ENCODE data around the gene CACNA1C.

CACNA1C gene

DNA sequence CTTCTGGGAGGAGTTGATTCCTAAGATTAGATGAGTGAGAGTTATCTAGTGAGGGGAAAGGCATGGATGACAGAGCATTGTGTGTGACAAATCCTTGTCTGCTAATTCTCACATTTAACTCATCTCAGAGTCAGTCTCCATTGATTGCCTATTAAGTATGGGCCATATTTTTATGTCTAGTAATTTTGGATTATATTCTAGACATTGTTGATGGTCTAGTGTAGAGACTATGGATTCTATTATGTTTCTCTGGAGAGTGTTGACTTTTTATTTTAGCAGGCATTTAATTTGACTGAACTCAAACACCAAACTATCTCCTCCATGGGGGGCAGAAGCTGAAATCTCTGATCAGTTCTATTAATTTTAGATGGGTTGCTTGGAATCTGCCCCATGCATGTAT is 114.4 kb downstream of the CACNA1C start:
- no peak overlapping the region for H3K4me3 ChIP-seq (ENCODE audit: low read depth, low read length)
- TF ChIP-seq MYC (IDR thresholded peaks at IDR 0.05; ENCODE audit: low read depth, low read length), result no peak
- no peak for DNase-seq (ENCODE audit: low read depth)

DNA sequence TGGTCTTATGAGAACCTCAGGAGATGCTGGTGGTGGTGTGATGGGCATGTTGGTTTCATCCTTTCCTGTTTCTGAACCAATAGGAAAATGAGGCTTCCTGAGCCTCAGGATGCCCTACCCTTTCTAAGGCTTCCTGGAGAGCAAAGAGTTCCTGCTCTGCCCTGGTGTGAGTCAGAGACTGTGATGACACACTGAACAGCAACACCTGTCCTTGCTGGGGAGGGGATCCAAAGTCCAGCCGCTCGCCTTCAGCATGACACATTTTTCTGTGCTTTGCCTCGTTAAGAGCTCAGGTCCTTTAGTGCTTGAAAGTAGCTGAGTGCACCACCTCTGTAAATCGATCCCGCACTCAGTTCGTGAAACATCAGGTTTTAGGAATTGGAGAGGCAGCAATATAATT is 116.0 kb downstream of the CACNA1C start:
- no peak for DNase-seq (ENCODE audit: low read depth)
- no peak overlapping the region for H3K4me3 ChIP-seq (ENCODE audit: low read depth, low read length)
- TF ChIP-seq POLR2A (IDR thresholded peaks at IDR 0.05; ENCODE audit: extremely low read depth, insufficient read length) (no peak), MYC (IDR thresholded peaks at IDR 0.05; ENCODE audit: low read depth, low read length) (no peak)
- TF ChIP-seq, protein P1, sequence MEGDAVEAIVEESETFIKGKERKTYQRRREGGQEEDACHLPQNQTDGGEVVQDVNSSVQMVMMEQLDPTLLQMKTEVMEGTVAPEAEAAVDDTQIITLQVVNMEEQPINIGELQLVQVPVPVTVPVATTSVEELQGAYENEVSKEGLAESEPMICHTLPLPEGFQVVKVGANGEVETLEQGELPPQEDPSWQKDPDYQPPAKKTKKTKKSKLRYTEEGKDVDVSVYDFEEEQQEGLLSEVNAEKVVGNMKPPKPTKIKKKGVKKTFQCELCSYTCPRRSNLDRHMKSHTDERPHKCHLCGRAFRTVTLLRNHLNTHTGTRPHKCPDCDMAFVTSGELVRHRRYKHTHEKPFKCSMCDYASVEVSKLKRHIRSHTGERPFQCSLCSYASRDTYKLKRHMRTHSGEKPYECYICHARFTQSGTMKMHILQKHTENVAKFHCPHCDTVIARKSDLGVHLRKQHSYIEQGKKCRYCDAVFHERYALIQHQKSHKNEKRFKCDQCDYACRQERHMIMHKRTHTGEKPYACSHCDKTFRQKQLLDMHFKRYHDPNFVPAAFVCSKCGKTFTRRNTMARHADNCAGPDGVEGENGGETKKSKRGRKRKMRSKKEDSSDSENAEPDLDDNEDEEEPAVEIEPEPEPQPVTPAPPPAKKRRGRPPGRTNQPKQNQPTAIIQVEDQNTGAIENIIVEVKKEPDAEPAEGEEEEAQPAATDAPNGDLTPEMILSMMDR (IDR thresholded peaks at IDR 0.05; ENCODE audit: low read depth, low read length), result no peak
- TF ChIP-seq, protein P2, sequence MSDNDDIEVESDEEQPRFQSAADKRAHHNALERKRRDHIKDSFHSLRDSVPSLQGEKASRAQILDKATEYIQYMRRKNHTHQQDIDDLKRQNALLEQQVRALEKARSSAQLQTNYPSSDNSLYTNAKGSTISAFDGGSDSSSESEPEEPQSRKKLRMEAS (IDR thresholded peaks at IDR 0.05; ENCODE audit: low read depth, low read length), result no peak

DNA sequence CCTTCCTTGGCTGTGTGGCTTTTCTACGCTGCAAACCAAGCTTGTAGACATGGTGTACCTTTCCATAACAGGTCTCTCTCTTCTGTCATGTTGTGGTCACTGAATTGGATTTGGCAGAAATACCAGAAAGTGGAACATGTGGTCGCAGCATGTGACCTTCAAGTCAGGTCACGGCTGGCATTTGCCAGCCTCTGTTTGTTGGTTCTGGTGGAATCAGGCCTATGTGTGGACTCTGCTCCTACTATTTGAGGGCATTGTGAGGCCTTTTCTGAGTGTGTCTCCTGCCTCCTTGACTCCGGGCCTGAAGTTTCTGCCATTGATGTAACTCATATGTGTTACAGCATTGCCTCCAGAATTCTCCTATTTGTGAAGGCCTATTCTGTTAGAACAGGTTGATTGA is 116.7 kb downstream of the CACNA1C start:
- no peak overlapping the region for H3K4me3 ChIP-seq (ENCODE audit: low read depth, low read length)
- TF ChIP-seq, protein P1 (IDR thresholded peaks at IDR 0.05; ENCODE audit: low read depth, low read length), result no peak
- TF ChIP-seq, protein P2 (IDR thresholded peaks at IDR 0.05; ENCODE audit: low read depth, low read length), result peak; percentile 40

DNA sequence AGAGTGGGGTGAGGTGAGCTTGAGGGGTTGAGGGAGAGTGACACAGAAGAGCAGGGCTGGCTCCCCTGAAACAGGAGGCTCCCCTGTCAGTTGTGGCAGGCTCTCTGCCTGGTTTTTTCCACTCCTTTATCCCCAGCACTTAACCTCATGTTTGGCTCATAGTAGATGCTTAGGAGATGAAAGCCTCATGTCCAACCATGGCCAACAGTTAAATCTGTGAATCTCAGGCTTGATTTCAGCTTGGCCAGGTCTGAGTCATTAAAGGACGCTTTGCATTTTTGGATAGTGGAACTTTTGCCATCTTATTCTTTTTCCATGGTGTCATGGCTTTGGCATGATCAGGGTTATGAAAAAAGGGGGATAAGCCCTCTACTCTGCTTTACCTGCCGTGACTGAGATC is 117.2 kb downstream of the CACNA1C start:
- DNase-seq (ENCODE audit: low read depth), result no peak

More for the DNA sequence above, 116.7 kb downstream of the CACNA1C start:
- DNase-seq (ENCODE audit: low read depth), result no peak

GRCh38 chr12:2170376-2170775 is 117.6 kb downstream of the CACNA1C start:
- TF ChIP-seq, protein P2 (IDR thresholded peaks at IDR 0.05; ENCODE audit: low read depth, low read length), result no peak
- no peak overlapping the region for H3K4me3 ChIP-seq (ENCODE audit: low read depth, low read length)
- DNase-seq (ENCODE audit: low read depth), result peak; percentile 7

More for the DNA sequence above, 117.2 kb downstream of the CACNA1C start:
- H3K4me3 ChIP-seq (ENCODE audit: low read depth, low read length), result no peak overlapping the region
- TF ChIP-seq MYC (IDR thresholded peaks at IDR 0.05; ENCODE audit: low read depth, low read length) (no peak), POLR2A (IDR thresholded peaks at IDR 0.05; ENCODE audit: extremely low read depth, insufficient read length) (no peak)
- TF ChIP-seq, protein P1 (IDR thresholded peaks at IDR 0.05; ENCODE audit: low read depth, low read length), result no peak
- TF ChIP-seq, protein P2 (IDR thresholded peaks at IDR 0.05; ENCODE audit: low read depth, low read length), result no peak

GRCh38 chr12:2171672-2172426 is 119.1 kb downstream of the CACNA1C start:
- H3K4me3 ChIP-seq (ENCODE audit: low read depth, low read length), result no peak overlapping the region
- no peak for DNase-seq (ENCODE audit: low read depth)
- TF ChIP-seq, protein P1 (IDR thresholded peaks at IDR 0.05; ENCODE audit: low read depth, low read length), result no peak
- TF ChIP-seq, protein P2 (IDR thresholded peaks at IDR 0.05; ENCODE audit: low read depth, low read length), result no peak
- TF ChIP-seq POLR2A (IDR thresholded peaks at IDR 0.05; ENCODE audit: extremely low read depth, insufficient read length) (no peak), MYC (IDR thresholded peaks at IDR 0.05; ENCODE audit: low read depth, low read length) (no peak)
